NB4 (cell line): ENCODE data around the gene PAX2.

Experiments used
- DNase-seq: peaks from one replicate; pipeline ENCODE4 v3.0.0; 2010; ENCODE audit warnings: low read depth
- H3K4me3 ChIP-seq: one replicate; pipeline ENCODE4 v1.5.1; 2011; ENCODE audit warnings: mild to moderate bottlenecking, low read depth, low read length, moderate library complexity
- CTCF ChIP-seq: IDR thresholded peaks from one replicate; pipeline ENCODE4 v1.5.1; 2012; ENCODE audit warnings: low read depth, low read length
- MAX ChIP-seq: IDR thresholded peaks from 2 replicates; pipeline ENCODE4 v1.6.1; 2011; ENCODE audit warnings: low read depth, low read length
- MYC ChIP-seq: IDR thresholded peaks from 2 replicates; pipeline ENCODE4 v1.6.1; 2011; ENCODE audit warnings: low read depth, low read length
- POLR2A ChIP-seq: IDR thresholded peaks from 2 replicates; pipeline ENCODE4 v1.6.1; 2011; ENCODE audit warnings: mild to moderate bottlenecking; ENCODE audit not compliant: insufficient read length; ENCODE audit errors: extremely low read depth

PAX2 gene

GRCh38 chr10:100812978-100813377 lies 67.6 kb downstream of the PAX2 start:
- no peak overlapping the region for H3K4me3 ChIP-seq
- DNase-seq, result no peak
- 0 out of 2 replicates have a peak, but pooled peaks have one; percentile 11 for TF ChIP-seq MAX
- peak; percentile 13 for TF ChIP-seq CTCF
- no peak for TF ChIP-seq POLR2A

GRCh38 chr10:100814751-100815474 lies 69.5 kb downstream of the PAX2 start:
- TF ChIP-seq MAX, result no peak
- TF ChIP-seq CTCF, result no peak
- TF ChIP-seq MYC, result no peak
- TF ChIP-seq POLR2A, result no peak

GRCh38 chr10:100816671-100817070 lies 71.3 kb downstream of the PAX2 start:
- no peak overlapping the region for H3K4me3 ChIP-seq
- no peak for TF ChIP-seq POLR2A
- TF ChIP-seq MAX, result no peak
- TF ChIP-seq MYC, result no peak
- no peak for TF ChIP-seq CTCF
- no peak for DNase-seq

More at GRCh38 chr10:100814751-100815474, 69.5 kb downstream of the PAX2 start:
- DNase-seq, result no peak
- no peak overlapping the region for H3K4me3 ChIP-seq

GRCh38 chr10:100817268-100817839 lies 72.0 kb downstream of the PAX2 start:
- TF ChIP-seq CTCF (peak; percentile 36), MAX (no peak)
- H3K4me3 ChIP-seq, result no peak overlapping the region
- no peak for DNase-seq

- DNase-seq, result no peak
- TF ChIP-seq MYC, result no peak
- TF ChIP-seq POLR2A, result no peak
- no peak for TF ChIP-seq MAX
- no peak for TF ChIP-seq CTCF
- no peak overlapping the region for H3K4me3 ChIP-seq
These were observed 74.0 kb downstream of the PAX2 start for GRCh38 chr10:100819424-100819823.

- no peak for DNase-seq
- TF ChIP-seq CTCF (no peak), MYC (no peak), POLR2A (no peak)
- no peak overlapping the region for H3K4me3 ChIP-seq
These were observed 77.8 kb downstream of the PAX2 start for GRCh38 chr10:100823194-100823593.
